Right lobe of liver (tissue), 4 donors: ENCODE measurements around the gene CD200R1L.

Source experiments
- CTCF ChIP-seq, 4 donors: fragments of 200-600 bp in 3 of 4; fragments of 450-650 bp in 1 of 4; IDR thresholded peaks; one replicate each; pipeline versions ENCODE4 v1.5.1 to v1.8.0; 2016 to 2022; ENCODE audit warnings: antibody characterized with exemption in 4 of 4, mild to moderate bottlenecking in 2 of 4
- POLR2A ChIP-seq: fragments of 450-650 bp; IDR thresholded peaks from one replicate; pipeline ENCODE4 v1.6.1; 2017; ENCODE audit warnings: antibody characterized with exemption, mild to moderate bottlenecking
- donor health status: DM: no; HTN: no; CAD: no.
- donor health status: DM: no; HTN: no; CAD: no.
- donor health status: DM: no; HTN: yes; CAD: no.

- no peak for TF ChIP-seq CTCF (IDR thresholded peaks at IDR 0.05)
- no peak for TF ChIP-seq POLR2A
These were observed 42.6 kb downstream of the CD200R1L start for GRCh38 chr3:112804021-112804420.
